IMR-90 (cell line): ENCODE data around the gene BRIP1.

Source experiments
- CTCF ChIP-seq: conservative IDR thresholded peaks from 2 replicates; pipeline ENCODE4 v1.5.1; 2012; ENCODE audit warnings: mild to moderate bottlenecking, low read depth, low read length, improper control_type of control experiment
- MAFK ChIP-seq: IDR thresholded peaks from 2 replicates; pipeline ENCODE4 v1.6.1; 2012; ENCODE audit warnings: low read depth, low read length, improper control_type of control experiment
- POLR2A ChIP-seq: IDR thresholded peaks from 2 replicates; pipeline ENCODE4 v1.6.1; 2012; ENCODE audit warnings: mild to moderate bottlenecking, low read depth, low read length
- RAD21 ChIP-seq: IDR thresholded peaks from 2 replicates; pipeline ENCODE4 v1.6.1; 2012; ENCODE audit warnings: low read length, improper control_type of control experiment
- RCOR1 ChIP-seq: IDR thresholded peaks from 2 replicates; pipeline ENCODE4 v1.6.1; 2012; ENCODE audit warnings: mild to moderate bottlenecking, low read length, improper control_type of control experiment; ENCODE audit not compliant: insufficient replicate concordance
- SMC3 ChIP-seq: fragments of 150-350 bp; IDR thresholded peaks from 2 replicates; pipeline ENCODE4 v1.6.1; 2016; ENCODE audit warnings: low read depth, mild to moderate bottlenecking, antibody characterized with exemption, low read length, moderate library complexity

- no peak for TF ChIP-seq POLR2A
- TF ChIP-seq CTCF, result no peak
- no peak for TF ChIP-seq SMC3
- TF ChIP-seq RAD21, result no peak
- TF ChIP-seq RCOR1, result no peak
- TF ChIP-seq MAFK, result no peak
These were observed 152.8 kb downstream of the BRIP1 start for GRCh38 chr17:61710546-61710945.
